K562 (cell line): ENCODE data around the gene POLR3A.

ENCODE experiments used
- DIDO1 ChIP-seq: fragments of 450-650 bp; IDR thresholded peaks from 2 replicates; pipeline ENCODE4 v1.6.1; 2016; ENCODE audit warnings: low read depth, missing biosample characterization, missing genetic modification characterization
- EZH2 ChIP-seq: IDR thresholded peaks from 2 replicates; pipeline ENCODE4 v1.6.1; 2012; ENCODE audit warnings: low read depth, mild to moderate bottlenecking, inconsistent platforms, low read length, borderline replicate concordance
- FUS ChIP-seq: fragments of 200-400 bp; formaldehyde crosslinking; optimal IDR thresholded peaks from 2 replicates; pipeline ENCODE3; 2017; ENCODE audit warnings: low read depth, low read length
- POLR2A ChIP-seq: fragments of 450-650 bp; conservative IDR thresholded peaks from 2 replicates; pipeline ENCODE4 v1.6.1; 2016
- TAF1 ChIP-seq: IDR thresholded peaks from 2 replicates; pipeline ENCODE4 v1.6.1; 2011; ENCODE audit warnings: mild to moderate bottlenecking, low read length, moderate library complexity; ENCODE audit not compliant: insufficient read depth, control insufficient read depth, severe bottlenecking; ENCODE audit errors: extremely low read depth
- TFAM ChIP-seq: fragments of 250-450 bp; sonication (Bioruptor Pico); conservative IDR thresholded peaks from 2 replicates; pipeline ENCODE4 v1.5.0; 2021; ENCODE audit warnings: mild to moderate bottlenecking, moderate library complexity
- ZNF644 ChIP-seq: fragments of 200-800 bp; sonication (Bioruptor generic); IDR thresholded peaks from 2 replicates; pipeline ENCODE4 v1.6.1; 2016; ENCODE audit warnings: low read depth, missing genetic modification characterization, missing compliant biosample characterization
- TF ChIP-seq, protein P1 (sequence below), 3 experiments: IDR thresholded peaks in 2 of 3; conservative IDR thresholded peaks in 1 of 3; 2 replicates each; pipeline ENCODE4 v1.5.1; 2011 to 2012; ENCODE audit warnings: low read length in 3 of 3, mild to moderate bottlenecking in 3 of 3, control low read depth in 2 of 3, improper control_type of control experiment in 1 of 3, inconsistent platforms in 1 of 3, low read depth in 1 of 3, mixed read lengths in 1 of 3, moderate library complexity in 1 of 3; ENCODE audit not compliant: insufficient read depth in 2 of 3
- TF ChIP-seq, protein P2 (sequence below), 2 experiments: fragments of 450-650 bp; formaldehyde crosslinking in 1 of 2; IDR thresholded peaks; 2 replicates each; pipeline versions ENCODE4 v1.4.0 to v1.6.1; 2014 to 2020; ENCODE audit warnings: mild to moderate bottlenecking in 2 of 2, borderline replicate concordance in 1 of 2, low read depth in 1 of 2

DNA sequence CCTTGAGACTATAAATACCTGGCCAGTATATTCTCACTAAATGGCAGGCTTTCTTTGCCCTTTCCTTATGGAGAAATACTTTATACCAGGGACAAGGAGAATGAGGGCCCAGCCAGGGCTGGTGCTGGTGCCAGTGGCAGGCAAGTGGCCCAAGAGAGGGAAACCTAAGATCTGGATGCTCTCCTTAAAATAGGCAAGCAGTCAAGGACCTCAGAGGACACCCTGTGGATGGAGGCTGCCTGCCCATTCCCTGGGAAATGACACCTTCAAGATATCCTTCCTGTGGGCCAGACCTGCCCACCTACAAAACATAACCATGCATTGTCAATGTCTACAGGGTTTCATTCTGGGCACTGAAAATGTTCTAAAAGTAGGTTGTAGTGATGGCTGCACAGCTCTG is 29.1 kb downstream of the POLR3A start:
- TF ChIP-seq, protein P1, sequence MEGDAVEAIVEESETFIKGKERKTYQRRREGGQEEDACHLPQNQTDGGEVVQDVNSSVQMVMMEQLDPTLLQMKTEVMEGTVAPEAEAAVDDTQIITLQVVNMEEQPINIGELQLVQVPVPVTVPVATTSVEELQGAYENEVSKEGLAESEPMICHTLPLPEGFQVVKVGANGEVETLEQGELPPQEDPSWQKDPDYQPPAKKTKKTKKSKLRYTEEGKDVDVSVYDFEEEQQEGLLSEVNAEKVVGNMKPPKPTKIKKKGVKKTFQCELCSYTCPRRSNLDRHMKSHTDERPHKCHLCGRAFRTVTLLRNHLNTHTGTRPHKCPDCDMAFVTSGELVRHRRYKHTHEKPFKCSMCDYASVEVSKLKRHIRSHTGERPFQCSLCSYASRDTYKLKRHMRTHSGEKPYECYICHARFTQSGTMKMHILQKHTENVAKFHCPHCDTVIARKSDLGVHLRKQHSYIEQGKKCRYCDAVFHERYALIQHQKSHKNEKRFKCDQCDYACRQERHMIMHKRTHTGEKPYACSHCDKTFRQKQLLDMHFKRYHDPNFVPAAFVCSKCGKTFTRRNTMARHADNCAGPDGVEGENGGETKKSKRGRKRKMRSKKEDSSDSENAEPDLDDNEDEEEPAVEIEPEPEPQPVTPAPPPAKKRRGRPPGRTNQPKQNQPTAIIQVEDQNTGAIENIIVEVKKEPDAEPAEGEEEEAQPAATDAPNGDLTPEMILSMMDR (IDR thresholded peaks at IDR 0.05 in 2 of 3, conservative IDR thresholded peaks at IDR 0.05 in 1 of 3; ENCODE audit: insufficient read depth in 2 of 3, low read depth in 1 of 3, low read length in 3 of 3), result no peak
- TF ChIP-seq TAF1 (no peak), POLR2A (no peak), EZH2 (no peak), TFAM (CRISPR knock-in tag) (no peak), FUS (no peak), DIDO1 (tag) (no peak), ZNF644 (no peak)
- TF ChIP-seq, protein P2, sequence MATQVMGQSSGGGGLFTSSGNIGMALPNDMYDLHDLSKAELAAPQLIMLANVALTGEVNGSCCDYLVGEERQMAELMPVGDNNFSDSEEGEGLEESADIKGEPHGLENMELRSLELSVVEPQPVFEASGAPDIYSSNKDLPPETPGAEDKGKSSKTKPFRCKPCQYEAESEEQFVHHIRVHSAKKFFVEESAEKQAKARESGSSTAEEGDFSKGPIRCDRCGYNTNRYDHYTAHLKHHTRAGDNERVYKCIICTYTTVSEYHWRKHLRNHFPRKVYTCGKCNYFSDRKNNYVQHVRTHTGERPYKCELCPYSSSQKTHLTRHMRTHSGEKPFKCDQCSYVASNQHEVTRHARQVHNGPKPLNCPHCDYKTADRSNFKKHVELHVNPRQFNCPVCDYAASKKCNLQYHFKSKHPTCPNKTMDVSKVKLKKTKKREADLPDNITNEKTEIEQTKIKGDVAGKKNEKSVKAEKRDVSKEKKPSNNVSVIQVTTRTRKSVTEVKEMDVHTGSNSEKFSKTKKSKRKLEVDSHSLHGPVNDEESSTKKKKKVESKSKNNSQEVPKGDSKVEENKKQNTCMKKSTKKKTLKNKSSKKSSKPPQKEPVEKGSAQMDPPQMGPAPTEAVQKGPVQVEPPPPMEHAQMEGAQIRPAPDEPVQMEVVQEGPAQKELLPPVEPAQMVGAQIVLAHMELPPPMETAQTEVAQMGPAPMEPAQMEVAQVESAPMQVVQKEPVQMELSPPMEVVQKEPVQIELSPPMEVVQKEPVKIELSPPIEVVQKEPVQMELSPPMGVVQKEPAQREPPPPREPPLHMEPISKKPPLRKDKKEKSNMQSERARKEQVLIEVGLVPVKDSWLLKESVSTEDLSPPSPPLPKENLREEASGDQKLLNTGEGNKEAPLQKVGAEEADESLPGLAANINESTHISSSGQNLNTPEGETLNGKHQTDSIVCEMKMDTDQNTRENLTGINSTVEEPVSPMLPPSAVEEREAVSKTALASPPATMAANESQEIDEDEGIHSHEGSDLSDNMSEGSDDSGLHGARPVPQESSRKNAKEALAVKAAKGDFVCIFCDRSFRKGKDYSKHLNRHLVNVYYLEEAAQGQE (IDR thresholded peaks at IDR 0.05; ENCODE audit: borderline replicate concordance), result no peak
- TF ChIP-seq, protein P2 (CRISPR knock-in tag; IDR thresholded peaks at IDR 0.05; ENCODE audit: low read depth), result no peak
